ENCODE data around the gene ANKRD42. TPM values are rescaled to one million over a fixed set of nuclear protein-coding genes. Genes with fewer than 3 reads are reported as not detected.
A peak's percentile ranks its signal among the peaks of the same experiment; 100 is the strongest.

The ANKRD42 gene
- total RNA-seq (4.1 TPM), polyA plus RNA-seq (1 to 10 TPM; 1.3 to 4.2 (median 2.8) TPM)

DNA sequence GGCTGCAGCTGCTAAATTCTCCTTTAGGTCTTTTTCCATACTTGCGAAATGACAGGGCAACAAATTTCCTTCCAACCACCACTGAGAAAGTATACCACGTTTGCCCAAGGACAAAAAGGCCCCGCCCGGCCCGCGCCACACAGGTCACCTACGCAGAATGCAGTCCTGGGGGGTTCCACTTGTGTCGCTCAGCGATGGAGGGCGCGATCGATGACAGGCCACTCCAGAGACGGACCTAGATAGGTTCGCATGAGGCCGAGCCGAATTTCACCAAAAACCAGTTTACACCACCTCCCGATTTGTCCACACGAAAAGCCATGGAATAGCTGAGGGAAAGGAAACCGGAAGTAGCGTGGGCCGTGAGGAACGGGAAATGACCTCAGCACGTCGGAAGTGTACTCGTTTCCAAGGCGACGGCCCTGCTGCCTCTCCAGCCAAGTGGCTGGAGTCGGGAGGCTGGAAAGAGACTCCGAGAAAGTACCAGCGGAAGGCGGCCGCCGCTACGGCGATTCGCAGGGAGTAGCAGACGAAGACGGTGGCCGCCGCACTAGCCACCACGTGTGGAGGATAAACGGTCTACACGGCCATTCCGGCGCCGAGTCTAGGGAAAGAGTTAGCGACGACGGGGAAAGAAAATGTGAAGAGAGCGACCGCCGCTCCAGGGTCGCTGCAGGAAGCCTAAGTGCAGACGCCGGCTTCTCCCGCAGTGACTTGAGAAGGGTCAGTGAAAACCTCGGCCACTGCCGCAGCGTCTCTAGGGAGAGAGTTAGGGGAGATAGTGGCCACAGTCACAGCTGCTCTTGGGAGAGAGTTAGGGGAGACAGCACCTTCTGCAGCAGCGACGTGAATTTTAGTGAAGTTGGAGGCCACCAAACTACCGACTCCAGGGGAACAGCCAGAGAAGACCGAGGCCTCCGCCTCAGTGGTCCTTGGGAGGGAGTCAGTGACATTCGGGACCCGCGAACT, at the start of gene ANKRD42:
ANKRD42 (plus strand) TSS at position 398 of the 966 bp plus-strand sequence. CDS start 959 bp downstream, outside the sequence.
- Histone ChIP-seq H3K27me3 (ENCODE audit: control insufficient read depth, insufficient read depth, low read length) (no peaks in the 10 kb centered on the region), H3K4me1 (ENCODE audit: control insufficient read depth, insufficient read depth, low read length, poor library complexity, severe bottlenecking) (peaks cover 32% of the 10 kb centered on the region), H3K36me3 (ENCODE audit: control insufficient read depth, insufficient read depth, low read length) (peaks cover 20% of the 10 kb centered on the region), H3K27ac (ENCODE audit: insufficient read depth, low read length, poor library complexity, severe bottlenecking) (peak within 1 kb of the TSS; percentile 96), H3K9me3 (ENCODE audit: control insufficient read depth in 2 of 2, low read length in 2 of 2) (no peaks in the 10 kb centered on the region), H3K4me3 (ENCODE audit: low read depth, low read length) (peak within 1 kb of the TSS; percentile 98)
- H3K9me3 Mint-ChIP-seq: peaks cover 0 to 2% (median 0%) of the 10 kb centered on the region in 7 donors
- DNase-seq (peak; percentile 87 to 92 (median 89)), ATAC-seq (ENCODE audit: low read depth in 2 of 2) (peak; percentile 79 to 82)
- H3K27ac Mint-ChIP-seq: peak within 1 kb of the TSS; percentile 96 to 100 (median 98)
- H3K27me3 Mint-ChIP-seq: peaks cover 10% of the 10 kb centered on the region
- H3K4me3 Mint-ChIP-seq: peak within 1 kb of the TSS; percentile 96 to 99 (median 98)
- H3K36me3 Mint-ChIP-seq: peaks cover 17% of the 10 kb centered on the region
- H3K4me1 Mint-ChIP-seq: peaks cover 28 to 64% (median 42%) of the 10 kb centered on the region in 4 donors

DNA sequence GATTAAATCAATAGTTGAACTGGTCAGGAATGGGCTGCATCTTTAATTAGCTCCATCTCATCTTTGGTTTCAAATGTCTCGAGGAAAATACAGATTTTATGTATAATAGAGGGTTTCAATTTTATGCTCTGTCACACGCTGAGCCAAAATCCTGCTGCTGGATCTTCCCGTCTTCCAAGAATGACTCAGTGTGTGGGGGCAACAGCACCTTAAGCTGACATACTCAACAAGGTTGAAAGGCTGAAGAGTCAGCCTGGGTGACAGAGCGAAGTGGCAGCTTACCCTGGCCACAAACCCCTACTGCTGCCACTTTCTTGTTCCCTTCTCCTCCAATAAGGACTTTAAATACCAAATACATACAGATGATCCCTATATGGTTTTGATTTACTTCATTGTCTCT, 45.6 kb upstream of the ANKRD42 start:
- Mint-ChIP-seq H3K27me3 (peaks cover 20% of the 10 kb centered on the region), H3K4me3 (no peak overlapping the region), H3K36me3 (no peaks in the 10 kb centered on the region), H3K27ac (no peak overlapping the region), H3K9me3 (peaks cover 0 to 3% (median 0%) of the 10 kb centered on the region in 7 donors), H3K4me1 (peaks cover 0 to 4% (median 2%) of the 10 kb centered on the region in 4 donors)
- Histone ChIP-seq H3K4me3 (ENCODE audit: low read depth, low read length) (no peak overlapping the region), H3K4me1 (ENCODE audit: control insufficient read depth, insufficient read depth, low read length, poor library complexity, severe bottlenecking) (no peaks in the 10 kb centered on the region), H3K36me3 (ENCODE audit: control insufficient read depth, insufficient read depth, low read length) (no peaks in the 10 kb centered on the region), H3K27ac (ENCODE audit: insufficient read depth, low read length, poor library complexity, severe bottlenecking) (no peak overlapping the region), H3K9me3 (ENCODE audit: control insufficient read depth in 2 of 2, low read length in 2 of 2) (no peaks in the 10 kb centered on the region), H3K27me3 (ENCODE audit: control insufficient read depth, insufficient read depth, low read length) (peaks cover 1% of the 10 kb centered on the region)
- ATAC-seq (ENCODE audit: low read depth in 2 of 2): no peak
- DNase-seq: no peak

DNA sequence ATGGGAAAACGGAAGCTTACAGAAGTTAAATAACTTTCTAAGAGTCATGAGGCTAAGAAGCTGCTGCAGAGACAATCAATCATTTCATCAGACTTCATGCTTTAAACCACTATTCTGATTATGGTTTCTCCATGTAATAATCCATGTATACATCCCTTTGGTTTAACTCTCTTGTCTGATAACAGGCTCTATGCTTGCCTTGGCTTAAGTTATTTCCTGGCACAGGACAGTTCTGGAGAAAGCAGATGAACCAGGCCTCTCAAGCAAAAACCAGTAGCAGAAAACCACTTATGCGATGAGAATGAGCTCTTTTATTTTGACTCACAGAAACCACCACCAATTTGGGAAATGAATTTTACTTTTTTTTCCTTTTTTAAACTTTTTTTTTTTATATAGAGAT, 43.1 kb upstream of the ANKRD42 start:
- H3K27me3 Mint-ChIP-seq: peaks cover 15% of the 10 kb centered on the region
- H3K27ac ChIP-seq (ENCODE audit: insufficient read depth, low read length, poor library complexity, severe bottlenecking): no peak overlapping the region
- H3K4me3 ChIP-seq (ENCODE audit: low read depth, low read length): no peak overlapping the region
- H3K9me3 ChIP-seq (ENCODE audit: control insufficient read depth in 2 of 2, low read length in 2 of 2): no peaks in the 10 kb centered on the region
- peaks cover 2% of the 10 kb centered on the region for H3K4me1 ChIP-seq (ENCODE audit: control insufficient read depth, insufficient read depth, low read length, poor library complexity, severe bottlenecking)
- no peaks in the 10 kb centered on the region for H3K36me3 ChIP-seq (ENCODE audit: control insufficient read depth, insufficient read depth, low read length)
- H3K27me3 ChIP-seq (ENCODE audit: control insufficient read depth, insufficient read depth, low read length): no peaks in the 10 kb centered on the region
- H3K27ac Mint-ChIP-seq: peak overlapping the region in 1 of 3 donors; percentile 12
- H3K9me3 Mint-ChIP-seq: peaks cover 0 to 3% (median 0%) of the 10 kb centered on the region in 7 donors
- no peaks in the 10 kb centered on the region for H3K36me3 Mint-ChIP-seq
- H3K4me3 Mint-ChIP-seq: no peak overlapping the region
- no peak for ATAC-seq (ENCODE audit: low read depth in 2 of 2)
- DNase-seq: no peak
- H3K4me1 Mint-ChIP-seq: peaks cover 0 to 7% (median 3%) of the 10 kb centered on the region in 4 donors

DNA sequence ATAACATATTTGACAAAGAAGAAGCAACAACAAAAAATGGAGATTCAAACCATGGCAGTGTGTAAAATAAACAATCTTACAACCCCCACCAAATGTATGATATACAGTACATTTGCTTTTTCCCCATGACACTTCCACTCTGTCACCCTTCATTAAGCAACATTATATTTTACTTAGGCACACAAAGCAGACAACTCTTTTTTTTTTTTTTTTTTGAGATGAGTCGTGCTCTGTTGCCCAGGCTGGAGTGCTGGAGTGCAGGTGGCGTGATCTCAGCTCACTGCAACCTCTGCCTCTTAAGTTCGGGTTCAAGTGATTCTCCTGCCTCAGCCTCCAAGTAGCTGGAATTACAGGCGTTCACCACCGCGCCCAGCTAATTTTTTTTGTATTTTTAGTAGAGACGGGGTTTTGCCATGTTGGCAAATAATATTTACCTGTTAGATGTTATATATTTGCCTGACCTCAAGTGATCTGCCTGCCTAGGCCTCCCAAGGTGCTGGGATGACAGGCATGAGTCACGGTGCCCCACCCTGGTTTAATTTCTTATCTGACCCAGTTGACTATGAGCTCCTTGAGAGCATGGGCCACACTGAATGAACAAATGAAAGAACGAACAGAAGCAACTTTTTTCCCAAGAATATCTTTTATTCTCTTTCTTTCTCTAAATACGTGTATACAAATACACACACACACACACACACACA, 42.1 kb upstream of the ANKRD42 start:
- DNase-seq (no peak), ATAC-seq (ENCODE audit: low read depth in 2 of 2) (no peak)
- Mint-ChIP-seq H3K4me3 (no peak overlapping the region), H3K27ac (no peak overlapping the region), H3K4me1 (peaks cover 0 to 9% (median 9%) of the 10 kb centered on the region in 4 donors), H3K27me3 (peaks cover 17% of the 10 kb centered on the region), H3K36me3 (no peaks in the 10 kb centered on the region), H3K9me3 (peaks cover 0 to 3% (median 0%) of the 10 kb centered on the region in 7 donors)
- no peak overlapping the region for H3K27ac ChIP-seq (ENCODE audit: insufficient read depth, low read length, poor library complexity, severe bottlenecking)
- H3K36me3 ChIP-seq (ENCODE audit: control insufficient read depth, insufficient read depth, low read length): no peaks in the 10 kb centered on the region
- H3K4me3 ChIP-seq (ENCODE audit: low read depth, low read length): no peak overlapping the region
- peaks cover 5% of the 10 kb centered on the region for H3K4me1 ChIP-seq (ENCODE audit: control insufficient read depth, insufficient read depth, low read length, poor library complexity, severe bottlenecking)
- no peaks in the 10 kb centered on the region for H3K27me3 ChIP-seq (ENCODE audit: control insufficient read depth, insufficient read depth, low read length)
- H3K9me3 ChIP-seq (ENCODE audit: control insufficient read depth in 2 of 2, low read length in 2 of 2): no peaks in the 10 kb centered on the region

DNA sequence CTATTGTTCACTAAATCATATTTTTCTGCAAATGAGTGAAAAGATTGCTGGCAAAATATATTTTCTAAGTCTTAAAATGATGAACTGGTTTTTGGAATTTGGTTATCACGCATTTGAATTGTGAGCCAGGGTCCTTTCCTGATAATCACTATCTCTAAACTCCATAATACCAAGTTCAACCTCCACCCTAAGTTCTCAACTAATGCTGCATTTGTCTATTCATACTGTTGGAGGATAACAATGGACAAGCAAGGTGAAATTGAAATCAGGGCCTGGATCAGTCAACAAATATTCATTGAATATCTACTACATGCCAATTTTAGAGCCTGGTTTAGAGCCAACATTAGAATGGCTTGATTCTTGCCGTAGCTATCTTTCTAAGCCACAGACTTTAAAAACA, 41.2 kb upstream of the ANKRD42 start:
- Histone ChIP-seq H3K27ac (ENCODE audit: insufficient read depth, low read length, poor library complexity, severe bottlenecking) (no peak overlapping the region), H3K4me1 (ENCODE audit: control insufficient read depth, insufficient read depth, low read length, poor library complexity, severe bottlenecking) (peaks cover 5% of the 10 kb centered on the region), H3K36me3 (ENCODE audit: control insufficient read depth, insufficient read depth, low read length) (no peaks in the 10 kb centered on the region), H3K27me3 (ENCODE audit: control insufficient read depth, insufficient read depth, low read length) (no peaks in the 10 kb centered on the region), H3K4me3 (ENCODE audit: low read depth, low read length) (no peak overlapping the region), H3K9me3 (ENCODE audit: control insufficient read depth in 2 of 2, low read length in 2 of 2) (no peaks in the 10 kb centered on the region)
- H3K9me3 Mint-ChIP-seq: peaks cover 0 to 3% (median 0%) of the 10 kb centered on the region in 7 donors
- no peaks in the 10 kb centered on the region for H3K36me3 Mint-ChIP-seq
- no peak for ATAC-seq (ENCODE audit: low read depth in 2 of 2)
- no peak for DNase-seq
- peaks cover 0 to 11% (median 9%) of the 10 kb centered on the region in 4 donors for H3K4me1 Mint-ChIP-seq
- H3K27ac Mint-ChIP-seq: no peak overlapping the region
- H3K27me3 Mint-ChIP-seq: peaks cover 25% of the 10 kb centered on the region
- peak overlapping the region in 1 of 4 donors; percentile 37 for H3K4me3 Mint-ChIP-seq

DNA sequence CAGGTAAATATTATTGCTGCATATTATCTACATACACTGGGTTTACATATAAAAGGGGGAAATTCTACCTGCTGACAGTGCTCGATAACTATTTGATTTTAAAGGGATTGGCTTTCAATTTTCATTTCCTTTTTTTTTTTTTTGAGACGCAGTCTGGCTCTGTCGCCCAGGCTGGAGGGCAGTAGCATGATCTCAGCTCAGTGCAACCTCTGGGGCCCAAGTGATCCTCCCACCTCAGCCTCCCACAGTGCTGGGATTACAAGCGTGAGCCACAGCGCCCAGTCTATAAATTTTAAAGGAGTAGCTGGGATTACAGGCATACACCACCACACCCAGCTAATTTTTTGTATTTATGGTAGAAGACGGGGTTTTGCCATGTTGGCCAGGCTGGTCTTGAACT, 39.7 kb upstream of the ANKRD42 start:
- no peaks in the 10 kb centered on the region for H3K36me3 ChIP-seq (ENCODE audit: control insufficient read depth, insufficient read depth, low read length)
- no peak for DNase-seq
- peaks cover 0 to 3% (median 0%) of the 10 kb centered on the region in 7 donors for H3K9me3 Mint-ChIP-seq
- H3K27ac Mint-ChIP-seq: no peak overlapping the region
- H3K4me3 Mint-ChIP-seq: no peak overlapping the region
- H3K27ac ChIP-seq (ENCODE audit: insufficient read depth, low read length, poor library complexity, severe bottlenecking): no peak overlapping the region
- H3K27me3 Mint-ChIP-seq: peaks cover 12% of the 10 kb centered on the region
- H3K9me3 ChIP-seq (ENCODE audit: control insufficient read depth in 2 of 2, low read length in 2 of 2): no peaks in the 10 kb centered on the region
- H3K36me3 Mint-ChIP-seq: peaks cover 5% of the 10 kb centered on the region
- no peaks in the 10 kb centered on the region for H3K27me3 ChIP-seq (ENCODE audit: control insufficient read depth, insufficient read depth, low read length)
- no peak overlapping the region for H3K4me3 ChIP-seq (ENCODE audit: low read depth, low read length)
- no peak for ATAC-seq (ENCODE audit: low read depth in 2 of 2)
- H3K4me1 Mint-ChIP-seq: peaks cover 0 to 11% (median 7%) of the 10 kb centered on the region in 4 donors
- peaks cover 5% of the 10 kb centered on the region for H3K4me1 ChIP-seq (ENCODE audit: control insufficient read depth, insufficient read depth, low read length, poor library complexity, severe bottlenecking)

DNA sequence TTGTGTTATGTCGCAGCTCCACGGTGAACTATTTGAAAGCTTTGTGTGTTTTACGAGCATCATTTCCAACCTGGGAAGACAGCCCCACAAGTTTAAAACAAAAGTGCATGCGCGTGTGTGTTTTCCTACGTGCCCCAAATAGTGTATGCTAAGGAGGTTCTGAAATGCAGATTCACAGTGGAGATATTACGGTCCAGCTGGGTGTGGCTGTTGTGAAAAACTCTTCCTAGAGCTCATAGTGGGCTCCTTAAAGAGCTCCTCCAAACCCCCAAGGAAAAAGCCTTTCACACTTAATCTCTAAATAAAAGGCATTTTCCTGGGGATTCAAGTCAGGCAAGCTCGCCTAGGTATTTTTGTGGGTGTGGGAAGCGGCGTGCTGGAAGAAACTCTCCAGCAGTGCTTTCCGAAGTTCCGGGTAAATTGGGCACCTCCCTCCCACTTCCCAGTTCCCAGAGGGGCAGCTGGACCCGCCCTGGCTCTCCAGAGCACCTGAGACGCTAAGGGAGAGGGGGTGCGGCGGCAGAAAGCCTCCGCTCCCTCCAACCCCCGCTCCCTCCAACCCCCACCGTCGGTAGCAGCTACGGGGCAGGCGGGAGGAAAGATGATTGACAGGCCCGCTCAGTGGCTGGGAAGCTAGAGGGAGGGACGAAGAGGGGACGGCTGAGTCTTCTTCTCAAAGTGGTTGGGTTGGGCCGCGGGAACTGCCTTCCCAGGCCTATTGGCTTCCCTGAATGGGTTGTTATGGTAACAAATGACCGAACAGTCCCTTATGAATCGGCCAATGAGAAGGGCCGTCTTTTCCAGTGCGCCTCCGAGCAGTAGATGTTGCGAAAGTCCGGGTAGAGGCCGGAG, 37.1 kb upstream of the ANKRD42 start:
- Mint-ChIP-seq H3K9me3 (peaks cover 0 to 3% (median 0%) of the 10 kb centered on the region in 7 donors), H3K36me3 (peaks cover 19% of the 10 kb centered on the region), H3K27me3 (peaks cover 12% of the 10 kb centered on the region), H3K4me1 (peaks cover 17 to 31% (median 27%) of the 10 kb centered on the region in 4 donors), H3K27ac (peak overlapping the region; percentile 97 to 100 (median 100)), H3K4me3 (peak overlapping the region; percentile 97 to 100 (median 100))
- H3K27ac ChIP-seq (ENCODE audit: insufficient read depth, low read length, poor library complexity, severe bottlenecking): peak overlapping the region; percentile 99
- H3K9me3 ChIP-seq (ENCODE audit: control insufficient read depth in 2 of 2, low read length in 2 of 2): no peaks in the 10 kb centered on the region
- ATAC-seq (ENCODE audit: low read depth in 2 of 2): peak; percentile 92 to 94
- H3K36me3 ChIP-seq (ENCODE audit: control insufficient read depth, insufficient read depth, low read length): peaks cover 3% of the 10 kb centered on the region
- H3K4me1 ChIP-seq (ENCODE audit: control insufficient read depth, insufficient read depth, low read length, poor library complexity, severe bottlenecking): peaks cover 30% of the 10 kb centered on the region
- H3K27me3 ChIP-seq (ENCODE audit: control insufficient read depth, insufficient read depth, low read length): no peaks in the 10 kb centered on the region
- H3K4me3 ChIP-seq (ENCODE audit: low read depth, low read length): peak overlapping the region; percentile 98
- DNase-seq: peak; percentile 98 to 100 (median 98)
